ENCODE data around the gene VPS36.
A peak's percentile ranks its signal among the peaks of the same experiment; 100 is the strongest.
"Not testable (repeated sequence)": the region's sequence is repeated elsewhere in the genome, so short reads cannot be mapped to it uniquely, and the experiment has no call there.

VPS36 gene

DNA sequence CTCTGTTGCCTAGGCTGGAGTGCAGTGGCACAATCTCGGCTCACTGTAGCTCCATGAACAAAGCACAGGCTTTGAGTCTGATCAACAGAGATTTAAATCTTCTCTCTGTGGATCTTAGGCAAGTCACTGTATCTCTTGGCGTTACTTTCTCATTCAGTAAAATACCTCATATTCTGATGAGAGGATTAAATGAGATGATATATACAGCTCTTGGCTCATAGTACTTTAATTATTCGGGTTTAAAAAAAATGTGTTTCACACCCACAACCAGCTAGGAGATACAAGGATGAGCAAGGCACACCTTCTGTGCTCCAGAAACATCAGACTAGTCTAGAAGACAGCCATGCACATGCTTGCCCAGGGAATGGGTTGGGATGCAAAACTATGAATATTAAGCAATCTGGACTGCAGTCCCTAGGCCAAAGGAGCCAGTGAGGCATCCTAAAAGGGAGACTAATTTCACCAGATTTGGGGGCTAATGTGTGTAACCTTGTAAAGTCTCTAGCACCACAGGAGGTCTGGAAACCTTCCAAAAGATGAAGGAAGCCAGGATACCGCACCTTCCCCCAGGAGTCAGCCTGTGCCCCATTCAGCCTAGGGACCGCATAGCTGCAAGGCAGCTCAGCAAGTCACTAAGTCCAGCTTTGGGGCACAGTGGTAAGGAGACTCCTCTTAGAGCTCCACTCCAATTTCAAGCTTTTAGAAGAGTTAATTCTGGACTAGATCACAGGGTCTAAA, 2.5 kb downstream of the VPS36 start:
- no peak for DNase-seq
- intact Hi-C loops (cut with DNase I), result loop anchor here (5.0 kb wide), 1 partner anchor 436 kb away; the partner anchor contains the start of genes ALG11 and ATP7B

GRCh38 chr13:52447354-52447753, 3.1 kb downstream of the VPS36 start:
- DNase-seq, result no peak
- intact Hi-C loops (cut with DNase I), result loop anchor here (5.0 kb wide), 1 partner anchor 435 kb away; the partner anchor contains the start of genes ALG11 and ATP7B

DNA sequence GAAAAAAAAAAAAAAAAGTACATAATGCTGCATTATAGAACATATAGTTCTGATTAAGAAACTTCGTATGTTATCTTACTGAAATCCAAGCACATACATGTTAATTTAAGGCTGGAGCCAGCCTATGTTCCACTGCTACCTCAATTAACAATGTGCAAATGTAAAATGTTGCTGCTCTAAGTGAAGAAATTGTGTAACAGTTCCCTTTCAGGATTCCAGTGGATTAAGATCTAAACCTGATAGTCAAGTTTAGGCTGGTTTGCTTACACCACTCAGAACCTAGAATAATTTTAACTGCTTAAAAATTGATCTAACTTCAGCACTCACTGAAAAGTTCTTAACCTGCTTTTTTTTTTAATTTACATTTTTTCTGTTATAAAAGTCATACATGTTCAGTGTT, 4.2 kb downstream of the VPS36 start:
- intact Hi-C loops (cut with DNase I), result loop anchor here (5.0 kb wide), 1 partner anchor 434 kb away; the partner anchor contains the start of genes ALG11 and ATP7B
- no peak for DNase-seq

DNA sequence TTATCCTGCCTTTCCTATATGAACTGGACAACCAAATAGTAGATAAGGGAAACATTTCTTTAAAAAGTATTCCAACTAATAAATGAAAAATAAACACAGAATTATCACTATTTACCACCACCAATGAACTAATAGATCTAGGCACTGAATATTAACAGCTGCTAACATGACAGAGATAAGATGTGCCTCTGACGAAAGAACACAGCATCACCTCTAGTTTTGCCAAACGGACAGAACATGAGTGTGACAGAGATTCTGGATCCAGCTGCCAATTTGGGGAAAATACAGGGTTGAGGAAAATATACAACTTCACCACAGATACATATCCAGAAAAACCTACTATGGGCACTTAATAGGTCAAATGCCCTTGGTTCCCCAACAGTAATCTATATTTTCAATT, 18.0 kb downstream of the VPS36 start:
- intact Hi-C loops (cut with DNase I), result no loop called here

GRCh38 chr13:52428295-52428694, 22.1 kb downstream of the VPS36 start:
- DNase-seq, result no peak
- intact Hi-C loops (cut with DNase I), result no loop called here

More for the DNA sequence above, 18.0 kb downstream of the VPS36 start:
- no peak for DNase-seq

- no peak for DNase-seq
- intact Hi-C loops (cut with DNase I), result no loop called here
These were observed 29.2 kb downstream of the VPS36 start for GRCh38 chr13:52421216-52421615.

GRCh38 chr13:52419080-52419479, 31.4 kb downstream of the VPS36 start:
- no peak for DNase-seq
- intact Hi-C loops (cut with DNase I), result no loop called here

DNA sequence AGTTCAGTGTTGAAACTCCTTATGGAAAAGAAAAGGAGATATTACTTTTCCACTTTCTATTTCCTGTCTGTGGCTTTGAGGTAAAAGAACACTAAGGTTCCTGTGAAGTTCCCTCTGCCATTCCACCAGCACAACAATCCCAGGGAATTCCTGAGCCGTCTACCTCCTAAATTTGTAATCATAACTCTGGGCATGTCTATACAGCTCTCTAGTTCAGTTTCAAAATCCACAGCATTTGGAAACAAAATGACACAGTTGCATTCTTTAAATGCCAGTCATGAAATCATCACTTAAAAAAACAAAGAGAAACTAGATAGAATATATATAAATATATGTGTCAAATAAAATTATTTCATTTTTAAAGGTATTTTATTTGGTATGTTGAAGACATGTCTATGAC, 35.5 kb downstream of the VPS36 start:
- DNase-seq, result no peak
- intact Hi-C loops (cut with DNase I), result no loop called here

DNA sequence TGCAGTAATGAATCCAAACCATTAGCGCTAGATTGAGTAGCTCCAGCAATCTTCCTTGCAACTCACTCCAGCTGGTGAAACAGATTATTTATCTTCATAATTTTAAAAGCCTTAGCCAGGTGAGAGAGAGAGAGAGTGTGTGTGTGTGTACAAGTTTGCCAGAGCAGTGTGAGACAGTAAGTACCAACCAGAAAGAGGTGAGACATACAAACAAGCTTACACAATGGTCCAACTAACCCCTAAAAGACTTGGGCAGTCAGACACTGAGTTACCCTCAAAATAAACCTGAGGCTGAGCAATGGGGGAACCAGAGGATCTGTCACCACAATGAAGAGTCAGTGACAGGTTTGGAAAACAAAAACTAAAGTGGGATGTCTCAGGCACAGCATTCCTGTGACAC, 36.4 kb downstream of the VPS36 start:
- DNase-seq, result no peak
- intact Hi-C loops (cut with DNase I), result no loop called here

GRCh38 chr13:52412128-52412527, 38.3 kb downstream of the VPS36 start:
- intact Hi-C loops (cut with DNase I), result no loop called here
- no peak for DNase-seq

GRCh38 chr13:52411629-52412028, 38.8 kb downstream of the VPS36 start:
- intact Hi-C loops (cut with DNase I), result no loop called here
- DNase-seq, result no peak

GRCh38 chr13:52408071-52408658, 42.3 kb downstream of the VPS36 start:
- intact Hi-C loops (cut with DNase I), result not testable (repeated sequence)
- DNase-seq, result peak in 1 of 10 donors; percentile 59

DNA sequence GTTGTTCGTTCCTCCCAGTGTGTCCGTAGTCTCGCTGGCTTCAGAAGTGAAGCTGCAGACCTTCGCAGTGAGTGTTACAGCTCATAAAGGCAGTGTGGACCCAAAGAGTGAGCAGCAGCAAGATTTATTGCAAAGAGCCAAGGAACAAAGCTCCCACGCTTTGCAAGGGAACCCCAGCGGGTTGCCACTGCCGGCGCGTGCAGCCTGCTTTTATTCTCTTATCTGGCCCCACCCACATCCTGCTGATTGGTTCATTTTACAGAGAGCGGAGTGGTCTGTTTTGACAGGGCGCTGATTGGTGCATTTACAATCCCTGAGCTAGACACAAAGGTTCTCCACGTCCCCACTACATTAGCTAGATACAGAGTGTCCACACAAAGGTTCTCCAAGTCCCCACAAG, 43.0 kb downstream of the VPS36 start:
- intact Hi-C loops (cut with DNase I); DNase-seq: not testable (repeated sequence)

- DNase-seq, result no peak
- intact Hi-C loops (cut with DNase I), result no loop called here
These were observed 43.8 kb downstream of the VPS36 start for GRCh38 chr13:52406629-52407028.

DNA sequence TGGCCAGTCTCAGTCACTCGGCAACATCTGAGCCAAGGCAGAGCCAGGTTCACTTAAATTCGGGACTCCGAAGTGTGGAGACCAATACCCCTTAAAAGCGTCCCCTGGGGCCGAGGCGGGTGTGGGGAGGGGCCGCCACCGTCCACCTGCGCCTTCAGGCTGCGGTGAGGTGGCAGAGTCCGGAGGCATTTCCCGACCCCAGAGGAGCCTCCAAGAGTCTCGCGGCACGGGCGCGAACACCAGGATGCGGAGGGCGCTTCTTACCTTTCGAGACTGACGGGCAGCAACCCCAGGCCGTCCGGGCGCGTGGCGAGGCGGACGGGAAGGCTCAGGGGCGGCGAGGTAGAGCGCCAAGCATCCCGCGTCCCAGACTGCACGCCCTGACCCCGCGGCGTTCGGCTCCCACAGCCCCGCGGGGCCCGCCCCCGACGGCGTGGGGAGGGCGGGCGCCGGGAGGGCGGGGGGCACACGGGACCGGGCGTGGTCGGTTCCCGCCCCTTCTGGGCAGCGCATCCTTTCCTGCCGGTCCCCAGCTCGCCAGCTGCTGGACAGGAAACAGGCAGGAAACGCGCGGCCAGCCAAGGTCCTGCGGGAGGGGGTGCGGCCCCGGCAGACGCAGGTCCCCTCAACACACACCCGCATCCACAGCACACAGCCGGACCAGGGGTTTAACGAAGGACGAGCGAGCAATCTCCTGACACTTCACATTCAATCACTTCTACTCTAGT, 44.5 kb downstream of the VPS36 start, which contains the start of gene THSD1:
Gene THSD1 (minus strand): TSS at position 406 of the 728 bp plus-strand sequence. CDS start 3,572 bp downstream, outside the sequence.
- intact Hi-C loops (cut with DNase I), result no loop called here
- peak in 6 of 10 donors; percentile 14 to 87 (median 54) for DNase-seq

DNA sequence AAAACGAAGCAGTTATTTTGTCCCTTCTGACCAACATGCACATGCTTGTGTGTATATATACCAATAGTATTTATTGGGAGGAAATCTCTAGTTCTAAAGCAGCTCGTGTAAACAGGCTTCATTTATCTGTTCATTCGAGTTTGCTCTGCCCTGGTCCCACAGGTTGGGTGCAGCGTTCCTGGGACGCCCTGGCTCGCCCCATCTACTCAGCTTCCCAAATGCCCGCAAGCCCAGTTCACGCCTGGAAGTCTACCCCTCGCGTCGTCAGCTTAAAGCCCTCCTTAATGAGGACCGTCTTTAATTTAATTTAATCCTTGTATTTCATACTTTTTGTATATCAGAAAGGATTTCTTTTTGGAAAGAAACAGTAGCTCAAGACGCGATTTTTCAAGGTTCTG, 45.1 kb downstream of the VPS36 start:
- no peak for DNase-seq
- intact Hi-C loops (cut with DNase I), result no loop called here

DNA sequence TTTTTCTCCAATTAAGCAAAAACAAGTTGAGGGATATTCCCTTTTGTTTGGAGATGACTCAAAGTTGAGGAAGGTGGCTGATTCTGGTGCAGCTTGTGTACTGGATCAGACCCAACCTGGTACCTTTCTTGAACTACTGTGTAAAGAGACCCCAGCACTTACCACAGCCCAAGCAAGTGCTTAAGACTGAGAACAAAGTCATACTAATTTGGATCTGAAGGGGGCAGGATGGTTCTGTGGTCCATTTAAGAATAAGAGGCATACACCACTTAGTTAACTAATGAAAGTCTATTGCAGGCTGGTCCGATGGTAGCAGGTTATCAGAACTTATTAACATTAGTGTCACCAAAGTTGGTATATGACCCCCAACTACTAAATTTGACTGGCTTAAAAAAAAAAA, 50.7 kb downstream of the VPS36 start:
- intact Hi-C loops (cut with DNase I), result loop anchor here (5.0 kb wide), 1 partner anchor 53 kb away; the partner anchor contains the start of gene VPS36
- DNase-seq, result no peak

- DNase-seq, result no peak
- intact Hi-C loops (cut with DNase I), result no loop called here
These were observed 51.4 kb downstream of the VPS36 start for GRCh38 chr13:52399046-52399445.

- intact Hi-C loops (cut with DNase I), result no loop called here
- DNase-seq, result peak in 1 of 10 donors; percentile 15
These were observed 54.7 kb downstream of the VPS36 start for GRCh38 chr13:52395704-52396103.

- DNase-seq, result no peak
- intact Hi-C loops (cut with DNase I), result no loop called here
These were observed 55.8 kb downstream of the VPS36 start for GRCh38 chr13:52394586-52394985.

Data from posterior cingulate gyrus (tissue), 11 donors.